GM23248 (cell line): ENCODE measurements around the gene ZNF398.

Experiments
- EZH2 ChIP-seq: fragments of 200-600 bp; sonication (generic); IDR thresholded peaks from 2 replicates; pipeline ENCODE4 v1.6.1; 2018; ENCODE audit warnings: antibody characterized with exemption, mild to moderate bottlenecking; ENCODE audit not compliant: insufficient read depth, poor library complexity, severe bottlenecking
- EZH2phosphoT487 ChIP-seq: fragments of 200-600 bp; sonication (generic); IDR thresholded peaks from 2 replicates; pipeline ENCODE4 v1.6.1; 2018; ENCODE audit warnings: antibody characterized with exemption, moderate library complexity, mild to moderate bottlenecking, low read depth; ENCODE audit not compliant: insufficient read depth

DNA sequence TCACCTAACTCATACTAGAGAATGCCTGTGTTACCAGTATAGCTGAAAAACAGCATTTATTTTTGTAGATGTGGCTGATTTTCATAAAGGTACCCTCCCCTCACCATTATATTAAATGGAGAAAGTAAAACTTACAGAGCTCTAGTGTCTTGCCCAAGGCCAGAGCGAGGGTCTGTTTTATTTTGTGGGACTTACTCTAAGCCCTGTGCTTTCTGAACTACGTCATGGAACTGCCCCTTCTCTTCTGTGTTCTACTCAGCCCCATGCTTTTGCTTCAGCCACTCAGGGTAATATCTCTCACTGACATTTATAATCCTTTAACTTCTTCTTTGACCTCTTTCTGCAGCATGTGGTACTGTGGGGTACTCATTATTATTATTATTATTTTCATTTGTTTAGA, 46.4 kb upstream of the ZNF398 start:
- no peak for TF ChIP-seq EZH2
- no peak for TF ChIP-seq EZH2phosphoT487
